HUES64 (cell line): ENCODE data around the gene CLDN20.

ENCODE experiments used
- H3K27ac ChIP-seq: 2 replicates; pipeline ENCODE4 v1.7.0; 2013; ENCODE audit warnings: low read depth, low read length, inconsistent platforms
- H3K27me3 ChIP-seq: 2 replicates; pipeline ENCODE4 v1.6.1; 2013; ENCODE audit warnings: mild to moderate bottlenecking, low read length; ENCODE audit not compliant: insufficient read depth
- H3K36me3 ChIP-seq: 2 replicates; pipeline ENCODE4 v1.6.1; 2013; ENCODE audit warnings: mild to moderate bottlenecking, low read length; ENCODE audit not compliant: insufficient read depth
- H3K4me1 ChIP-seq: 2 replicates; pipeline ENCODE4 v1.6.1; 2013; ENCODE audit warnings: mild to moderate bottlenecking, low read length, moderate library complexity; ENCODE audit not compliant: insufficient read depth
- H3K4me3 ChIP-seq: 2 replicates; pipeline ENCODE4 v1.5.1; 2013; ENCODE audit warnings: mild to moderate bottlenecking, low read length, moderate library complexity
- H3K9ac ChIP-seq: 2 replicates; pipeline ENCODE4 v1.6.1; 2013; ENCODE audit warnings: mild to moderate bottlenecking, low read depth, low read length
- H3K9me3 ChIP-seq: 2 replicates; pipeline ENCODE4 v1.6.1; 2013; ENCODE audit warnings: low read depth, low read length; ENCODE audit not compliant: insufficient read depth
- WGBS: fragments of 150-250, 120-280 bp; methylation state at CpG from one replicate; pipeline ENCODE4 v1.1.7; 2013; ENCODE audit warnings: missing lambda C conversion rate; 5-methylcytosine and 5-hydroxymethylcytosine counted together

CLDN20 gene

GRCh38 chr6:155287762-155288161 lies 23.9 kb downstream of the CLDN20 start:
- H3K27ac ChIP-seq: no peak overlapping the region
- WGBS: 100% methylated on average over 2 of the region's 2 CpGs
- H3K27me3 ChIP-seq: no peaks in the 10 kb centered on the region
- H3K9ac ChIP-seq: no peak overlapping the region
- H3K4me3 ChIP-seq: no peak overlapping the region
- H3K9me3 ChIP-seq: no peaks in the 10 kb centered on the region
- H3K4me1 ChIP-seq: no peaks in the 10 kb centered on the region; the same call in 1 of the 2 replicates
- peaks cover 86% of the 10 kb centered on the region for H3K36me3 ChIP-seq

- no peaks in the 10 kb centered on the region; the same call in 1 of the 2 replicates for H3K4me1 ChIP-seq
- H3K36me3 ChIP-seq: peaks cover 83% of the 10 kb centered on the region
- 95% methylated on average over 5 of the region's 5 CpGs for WGBS
- no peak overlapping the region for H3K9ac ChIP-seq
- H3K27me3 ChIP-seq: no peaks in the 10 kb centered on the region
- H3K4me3 ChIP-seq: no peak overlapping the region
- no peaks in the 10 kb centered on the region for H3K9me3 ChIP-seq
- H3K27ac ChIP-seq: no peak overlapping the region
These were observed 26.7 kb downstream of the CLDN20 start for GRCh38 chr6:155290491-155290890.

- 94% methylated on average over 3 of the region's 3 CpGs for WGBS
- Histone ChIP-seq H3K9ac (no peak overlapping the region), H3K36me3 (peaks cover 84% of the 10 kb centered on the region), H3K9me3 (no peaks in the 10 kb centered on the region), H3K27ac (no peak overlapping the region), H3K4me1 (no peaks in the 10 kb centered on the region; the same call in 1 of the 2 replicates), H3K4me3 (no peak overlapping the region), H3K27me3 (no peaks in the 10 kb centered on the region)
These were observed 27.5 kb downstream of the CLDN20 start for GRCh38 chr6:155291291-155291690.

- no peak overlapping the region for H3K27ac ChIP-seq
- 68% methylated on average over 5 of the region's 5 CpGs for WGBS
- peaks cover 87% of the 10 kb centered on the region for H3K36me3 ChIP-seq
- H3K9me3 ChIP-seq: no peaks in the 10 kb centered on the region
- H3K9ac ChIP-seq: no peak overlapping the region
- H3K4me1 ChIP-seq: no peaks in the 10 kb centered on the region; the same call in 1 of the 2 replicates
- H3K4me3 ChIP-seq: no peak overlapping the region
- no peaks in the 10 kb centered on the region for H3K27me3 ChIP-seq
These were observed 28.9 kb downstream of the CLDN20 start for GRCh38 chr6:155292711-155293110.

- no peaks in the 10 kb centered on the region for H3K27me3 ChIP-seq
- H3K36me3 ChIP-seq: peaks cover 86% of the 10 kb centered on the region
- H3K27ac ChIP-seq: no peak overlapping the region
- peaks cover 17% of the 10 kb centered on the region for H3K4me1 ChIP-seq
- no peak overlapping the region for H3K9ac ChIP-seq
- no peaks in the 10 kb centered on the region for H3K9me3 ChIP-seq
- WGBS: 73% methylated on average over 3 of the region's 3 CpGs
- H3K4me3 ChIP-seq: no peak overlapping the region
These were observed 33.9 kb downstream of the CLDN20 start for GRCh38 chr6:155297669-155298068.

GRCh38 chr6:155301867-155302266 lies 38.1 kb downstream of the CLDN20 start:
- no peak overlapping the region for H3K4me3 ChIP-seq
- H3K4me1 ChIP-seq: peaks cover 17% of the 10 kb centered on the region
- no peak overlapping the region for H3K9ac ChIP-seq
- peaks cover 84% of the 10 kb centered on the region for H3K36me3 ChIP-seq
- no peaks in the 10 kb centered on the region for H3K9me3 ChIP-seq
- H3K27me3 ChIP-seq: no peaks in the 10 kb centered on the region
- WGBS: 93% methylated on average over 2 of the region's 2 CpGs
- H3K27ac ChIP-seq: no peak overlapping the region

- WGBS: 0% methylated on average over 1 of the region's 4 CpGs
- Histone ChIP-seq H3K4me1 (peaks cover 17% of the 10 kb centered on the region), H3K4me3 (no peak overlapping the region), H3K9ac (no peak overlapping the region), H3K27ac (no peak overlapping the region), H3K27me3 (no peaks in the 10 kb centered on the region), H3K36me3 (peaks cover 84% of the 10 kb centered on the region), H3K9me3 (no peaks in the 10 kb centered on the region)
These were observed 39.6 kb downstream of the CLDN20 start for GRCh38 chr6:155303361-155303870.

GRCh38 chr6:155306958-155307357 lies 43.1 kb downstream of the CLDN20 start:
- no peak overlapping the region for H3K4me3 ChIP-seq
- no peak overlapping the region for H3K9ac ChIP-seq
- H3K27ac ChIP-seq: no peak overlapping the region
- no peaks in the 10 kb centered on the region for H3K27me3 ChIP-seq
- peaks cover 91% of the 10 kb centered on the region for H3K36me3 ChIP-seq
- 88% methylated on average over 2 of the region's 2 CpGs for WGBS
- peaks cover 9% of the 10 kb centered on the region for H3K4me1 ChIP-seq
- H3K9me3 ChIP-seq: no peaks in the 10 kb centered on the region

- Histone ChIP-seq H3K9me3 (no peaks in the 10 kb centered on the region), H3K9ac (no peak overlapping the region), H3K27me3 (no peaks in the 10 kb centered on the region), H3K4me1 (peaks cover 9% of the 10 kb centered on the region; the same call in 1 of the 2 replicates), H3K36me3 (peaks cover 81% of the 10 kb centered on the region), H3K27ac (no peak overlapping the region), H3K4me3 (no peak overlapping the region)
- 94% methylated on average over 4 of the region's 4 CpGs for WGBS
These were observed 45.3 kb downstream of the CLDN20 start for GRCh38 chr6:155309150-155309549.

GRCh38 chr6:155310596-155310995 lies 46.8 kb downstream of the CLDN20 start:
- H3K9ac ChIP-seq: no peak overlapping the region
- H3K4me1 ChIP-seq: peaks cover 16% of the 10 kb centered on the region; the same call in 1 of the 2 replicates
- 67% methylated on average over 1 of the region's 2 CpGs for WGBS
- no peak overlapping the region for H3K4me3 ChIP-seq
- no peaks in the 10 kb centered on the region for H3K9me3 ChIP-seq
- H3K27ac ChIP-seq: no peak overlapping the region
- peaks cover 73% of the 10 kb centered on the region for H3K36me3 ChIP-seq
- H3K27me3 ChIP-seq: no peaks in the 10 kb centered on the region

- H3K27ac ChIP-seq: no peak overlapping the region
- no peak overlapping the region for H3K4me3 ChIP-seq
- WGBS: 98% methylated on average over 4 of the region's 6 CpGs
- H3K36me3 ChIP-seq: peaks cover 69% of the 10 kb centered on the region
- H3K27me3 ChIP-seq: no peaks in the 10 kb centered on the region
- no peaks in the 10 kb centered on the region for H3K9me3 ChIP-seq
- no peak overlapping the region for H3K9ac ChIP-seq
- H3K4me1 ChIP-seq: peaks cover 16% of the 10 kb centered on the region; the same call in 1 of the 2 replicates
These were observed 47.3 kb downstream of the CLDN20 start for GRCh38 chr6:155311086-155311485.

GRCh38 chr6:155311583-155311982 lies 47.8 kb downstream of the CLDN20 start:
- H3K9ac ChIP-seq: no peak overlapping the region
- no peak overlapping the region for H3K4me3 ChIP-seq
- no peaks in the 10 kb centered on the region for H3K27me3 ChIP-seq
- H3K36me3 ChIP-seq: peaks cover 64% of the 10 kb centered on the region
- no peak overlapping the region for H3K27ac ChIP-seq
- peaks cover 16% of the 10 kb centered on the region; the same call in 1 of the 2 replicates for H3K4me1 ChIP-seq
- H3K9me3 ChIP-seq: no peaks in the 10 kb centered on the region
- WGBS: 93% methylated on average over 2 of the region's 2 CpGs
